ACHN (cell line): ENCODE results near the gene LIME1.
"Not testable (repeated sequence)": the region's sequence is repeated elsewhere in the genome, so short reads cannot be mapped to it uniquely, and the experiment has no call there.

Experiments used
- DNase-seq: peaks from one replicate; pipeline ENCODE4 v3.0.0-alpha.2; 2015
- in situ Hi-C: cut with HindIII; loops from 2 replicates; pipeline ENCODE4 v1.10.0; 2017; ENCODE audit warnings: low sequenced_read_pairs, low pct_ligation_motif_present, low pct_unique_long_range_greater_than_20kb

LIME1 gene

GRCh38 chr20:63706027-63706695, 30.3 kb upstream of the LIME1 start:
- in situ Hi-C loops = no loop called here
- DNase-seq = no peak

DNA sequence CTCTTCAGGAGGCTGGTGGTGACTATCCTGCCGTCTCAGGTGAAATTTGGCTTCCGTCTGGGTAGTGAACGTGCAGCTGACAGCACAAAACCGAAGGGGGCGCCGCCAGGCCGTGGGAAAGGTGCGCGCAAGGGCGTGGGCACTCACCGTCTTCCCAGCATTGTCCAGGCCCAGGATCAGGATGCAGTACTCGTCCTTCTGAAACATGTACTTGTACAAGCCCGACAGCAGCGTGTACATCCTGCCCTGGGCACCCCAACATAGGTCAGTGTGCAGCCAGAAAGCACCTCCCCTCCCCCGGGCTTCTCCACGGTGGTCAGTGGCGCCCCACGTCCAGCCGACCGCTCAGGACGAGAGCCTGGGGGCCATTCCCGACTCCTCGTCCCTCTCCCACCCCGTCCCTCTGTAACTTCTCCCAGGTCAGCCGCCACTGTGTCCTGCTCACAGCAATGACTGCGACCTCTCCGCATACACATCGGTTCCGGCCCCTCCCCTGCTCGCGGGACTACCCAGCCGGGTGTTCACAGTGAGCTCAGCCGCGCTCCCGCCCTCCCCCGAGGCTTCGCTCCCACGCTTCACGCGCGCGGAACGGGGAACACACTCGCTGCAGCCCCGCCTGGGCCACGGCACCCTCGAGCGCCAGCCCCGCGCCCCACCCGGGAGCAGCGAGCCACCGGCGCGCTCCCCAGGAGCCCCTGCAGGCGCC, 29.5 kb upstream of the LIME1 start:
- DNase-seq = peak; percentile 41
- in situ Hi-C loops = no loop called here

DNA sequence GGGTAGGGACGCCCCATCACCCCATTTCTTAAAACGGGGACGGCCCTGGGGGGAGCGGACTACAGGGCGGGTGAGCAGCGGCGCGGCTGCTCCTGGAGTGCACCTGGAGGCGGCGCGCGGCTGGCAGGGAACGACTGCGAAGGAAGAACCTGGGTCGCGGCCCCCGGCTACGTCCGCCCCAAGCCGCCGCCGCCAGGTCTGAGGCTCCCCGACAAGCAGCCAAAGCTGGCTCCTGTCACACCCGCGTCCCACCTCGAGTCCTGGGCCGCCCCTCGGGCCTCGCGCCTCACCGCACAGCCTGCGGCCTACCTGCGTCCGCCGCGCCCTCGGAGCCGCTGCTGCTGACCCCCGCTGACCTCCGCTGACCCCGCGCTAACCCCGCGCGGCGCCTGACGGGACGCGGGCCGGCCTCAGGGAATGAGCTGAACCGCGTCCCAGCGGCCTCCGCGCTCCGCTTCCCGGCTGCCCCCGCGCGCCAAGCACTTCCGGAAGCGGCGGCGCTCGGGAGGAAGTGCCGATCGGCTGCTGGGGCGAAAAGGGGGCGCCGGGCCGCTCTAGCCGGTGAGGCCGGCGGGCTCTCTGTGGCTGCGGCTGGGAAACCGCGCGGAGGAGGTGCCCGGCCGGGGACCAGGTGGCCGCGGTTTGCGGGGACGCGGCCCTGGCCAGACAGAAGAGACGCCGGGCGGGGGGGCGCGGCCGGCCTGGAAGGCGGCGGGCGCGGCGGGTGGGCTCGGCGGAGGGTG, 28.7 kb upstream of the LIME1 start, which contains the start of the genes ARFRP1 and ZGPAT:
ARFRP1 (minus strand) TSS at position 419 of the 743 bp plus-strand sequence. CDS start 885 bp downstream, outside the sequence.
ZGPAT (plus strand) TSS at position 482 of the 743 bp plus-strand sequence. CDS start 542 bp downstream, outside the sequence.
- peak; percentile 74 for DNase-seq
- in situ Hi-C loops = no loop called here

DNA sequence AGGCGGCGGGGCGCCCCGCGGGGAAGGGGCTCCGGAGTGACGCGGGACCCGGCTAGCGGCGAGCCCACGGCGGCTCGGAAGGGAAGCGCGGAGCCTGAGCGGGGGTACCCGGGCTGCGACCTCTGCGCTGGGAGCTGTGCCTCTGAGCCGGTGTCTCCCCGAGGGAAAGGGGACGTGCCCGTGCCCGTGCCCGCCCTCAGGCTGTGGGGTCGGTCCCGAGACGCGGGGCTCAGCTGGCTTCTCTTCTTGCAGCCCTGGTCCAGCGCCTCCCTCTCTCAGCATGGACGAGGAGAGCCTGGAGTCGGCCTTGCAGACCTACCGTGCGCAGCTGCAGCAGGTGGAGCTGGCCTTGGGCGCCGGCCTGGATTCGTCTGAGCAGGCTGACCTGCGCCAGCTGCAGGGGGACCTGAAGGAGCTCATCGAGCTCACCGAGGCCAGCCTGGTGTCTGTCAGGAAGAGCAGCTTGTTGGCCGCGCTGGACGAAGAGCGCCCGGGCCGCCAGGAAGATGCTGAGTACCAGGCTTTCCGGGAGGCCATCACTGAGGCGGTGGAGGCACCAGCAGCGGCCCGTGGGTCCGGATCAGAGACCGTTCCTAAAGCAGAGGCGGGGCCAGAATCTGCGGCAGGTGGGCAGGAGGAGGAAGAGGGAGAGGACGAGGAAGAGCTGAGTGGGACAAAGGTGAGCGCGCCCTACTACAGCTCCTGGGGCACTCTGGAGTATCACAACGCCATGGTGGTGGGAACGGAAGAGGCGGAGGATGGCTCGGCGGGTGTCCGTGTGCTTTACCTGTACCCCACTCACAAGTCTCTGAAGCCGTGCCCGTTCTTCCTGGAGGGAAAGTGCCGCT, 27.9 kb upstream of the LIME1 start:
- DNase-seq = no peak
- in situ Hi-C loops = no loop called here

DNA sequence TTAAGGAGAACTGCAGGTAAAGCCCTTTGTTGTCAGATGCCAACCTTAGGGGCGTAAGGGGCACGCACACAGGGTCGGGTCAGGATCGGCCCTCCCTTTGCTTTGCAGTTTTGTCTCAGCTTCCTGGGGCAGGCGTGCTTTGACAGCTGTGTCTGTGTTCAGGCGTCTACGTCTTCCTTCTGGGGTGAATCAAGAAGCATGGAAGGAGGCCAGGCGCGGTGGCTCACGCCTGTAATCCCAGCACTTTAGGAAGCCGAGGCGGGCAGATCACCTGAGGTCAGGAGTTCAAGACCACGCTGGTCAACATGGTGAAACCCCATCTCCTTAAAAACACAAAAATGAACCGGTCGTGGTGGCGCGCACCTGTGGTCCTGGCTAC, 27.3 kb upstream of the LIME1 start:
- in situ Hi-C loops = no loop called here

GRCh38 chr20:63711085-63711645, 25.3 kb upstream of the LIME1 start:
- in situ Hi-C loops = no loop called here
- DNase-seq = no peak

More for the DNA sequence above, 27.3 kb upstream of the LIME1 start:
- no peak for DNase-seq

- no peak for DNase-seq
- in situ Hi-C loops = no loop called here
These were observed 24.3 kb upstream of the LIME1 start for GRCh38 chr20:63712191-63712590.

DNA sequence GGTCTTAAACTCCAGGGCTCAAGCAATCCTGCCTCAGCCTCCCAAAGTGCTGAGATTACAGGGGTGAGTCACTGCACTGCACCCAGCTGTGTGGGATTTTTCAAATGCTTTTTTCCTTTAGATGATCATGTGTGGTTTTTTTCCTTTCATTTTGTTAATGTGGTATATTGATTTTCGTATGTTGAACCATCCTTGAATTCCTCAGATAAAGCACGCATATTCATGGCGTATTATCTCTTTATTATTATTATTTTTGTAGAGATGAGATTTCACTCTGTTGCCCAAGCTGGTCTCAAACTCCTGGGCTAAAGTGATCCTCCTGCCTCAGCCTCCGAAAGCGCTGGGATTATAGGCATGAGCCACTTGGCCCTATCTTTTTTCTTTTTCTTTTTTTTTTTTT, 21.6 kb upstream of the LIME1 start:
- DNase-seq = no peak
- in situ Hi-C loops = no loop called here

- in situ Hi-C loops = no loop called here
- no peak for DNase-seq
These were observed 17.5 kb upstream of the LIME1 start for GRCh38 chr20:63718996-63719395.

DNA sequence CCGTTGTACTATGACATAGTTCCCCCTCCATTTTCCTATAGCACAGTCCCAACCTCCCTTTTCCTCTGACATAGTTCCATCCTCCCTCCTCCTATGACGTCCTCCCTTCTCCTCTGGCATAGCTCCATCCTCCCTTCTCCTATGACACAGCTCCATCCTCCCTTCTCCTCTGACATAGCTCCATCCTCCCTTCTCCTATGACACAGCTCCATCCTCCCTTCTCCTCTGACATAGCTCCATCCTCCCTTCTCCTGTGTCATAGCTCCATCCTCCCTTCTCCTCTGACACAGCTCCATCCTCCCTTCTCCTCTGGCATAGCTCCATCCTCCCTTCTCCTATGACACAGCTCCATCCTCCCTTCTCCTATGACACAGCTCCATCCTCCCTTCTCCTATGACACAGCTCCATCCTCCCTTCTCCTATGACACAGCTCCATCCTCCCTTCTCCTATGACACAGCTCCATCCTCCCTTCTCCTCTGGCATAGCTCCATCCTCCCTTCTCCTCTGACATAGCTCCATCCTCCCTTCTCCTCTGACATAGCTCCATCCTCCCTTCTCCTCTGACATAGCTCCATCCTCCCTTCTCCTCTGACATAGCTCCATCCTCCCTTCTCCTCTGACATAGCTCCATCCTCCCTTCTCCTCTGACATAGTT, 13.4 kb upstream of the LIME1 start:
- DNase-seq, in situ Hi-C loops: not testable (repeated sequence)

DNA sequence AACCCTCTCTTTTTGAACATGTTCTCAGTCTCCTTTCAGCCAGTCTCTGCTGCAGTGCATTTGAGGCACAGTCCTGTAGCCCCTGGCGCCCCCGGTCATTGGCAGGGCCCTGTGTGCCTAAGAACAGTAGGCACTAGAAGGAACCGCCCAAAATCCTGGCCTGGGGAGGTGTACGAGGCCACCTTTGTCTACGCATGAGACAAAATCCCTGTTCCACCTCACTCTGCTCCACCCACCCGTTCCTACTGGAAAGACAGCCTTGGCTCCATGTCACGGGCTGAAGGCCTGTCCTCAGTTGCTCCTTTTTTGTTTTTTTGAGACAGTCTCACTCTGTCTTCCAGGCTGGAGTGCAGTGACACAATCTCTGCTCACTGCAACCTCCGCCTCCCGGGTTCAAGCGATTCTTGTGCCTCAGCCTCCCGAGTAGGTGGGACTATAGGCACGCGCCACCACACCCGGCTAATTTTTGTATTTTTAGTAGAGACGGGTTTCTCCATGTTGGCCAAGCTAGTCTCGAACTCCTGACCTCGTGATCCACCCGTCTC, 6.2 kb upstream of the LIME1 start:
- DNase-seq, in situ Hi-C loops: not testable (repeated sequence)

GRCh38 chr20:63731410-63731809, 5.1 kb upstream of the LIME1 start:
- DNase-seq = no peak
- in situ Hi-C loops = no loop called here

- in situ Hi-C loops = no loop called here
- DNase-seq = no peak
These were observed 4.1 kb upstream of the LIME1 start for GRCh38 chr20:63732118-63733095.

- no peak for DNase-seq
- in situ Hi-C loops = no loop called here
These were observed 3.3 kb upstream of the LIME1 start for GRCh38 chr20:63733117-63733516.

GRCh38 chr20:63733579-63734081, 2.8 kb upstream of the LIME1 start:
- in situ Hi-C loops = no loop called here
- no peak for DNase-seq
